IMR-90 (cell line): ENCODE results near the gene SDC1. TPM values are rescaled to one million over a fixed set of nuclear protein-coding genes. Genes with fewer than 3 reads are reported as not detected.
A peak's percentile ranks its signal among the peaks of the same experiment; 100 is the strongest.

Experiments
- ATAC-seq: fragments of 200-7000 bp; cut with Tn5 transposase; 2 replicates; pipeline ENCODE4 v1.9.1; 2020; ENCODE audit warnings: low read depth, mild to moderate bottlenecking, moderate library complexity
- BruUV-seq: library from RNA; stranded (reverse); fragments of 400-500 nt; replicated peaks from 2 replicates; lab custom pipeline; 2021; lab: Mats Ljungman, UMichigan
- CTCF ChIA-PET: fragments of 300-600 bp; formaldehyde crosslinking; extraction: SDS; loops from one replicate; lab custom pipeline; 2021; ENCODE audit warnings: antibody characterized with exemption; lab: Yijun Ruan, JAX
- POLR2A ChIA-PET: fragments of 300-600 bp; sonication (Branson Sonifier 250); formaldehyde crosslinking; loops from one replicate; lab custom pipeline; 2022; ENCODE audit warnings: antibody characterized with exemption; ENCODE audit not compliant: unreplicated experiment; lab: Charles Lee
- DNase-seq: peaks from one replicate; pipeline ENCODE4 v3.0.0; 2013
- H2AFZ ChIP-seq: replicated peaks from 2 replicates; pipeline ENCODE3; 2013; ENCODE audit warnings: low read length, mild to moderate bottlenecking; ENCODE audit not compliant: poor library complexity
- H2AK5ac ChIP-seq: 2 replicates; pipeline ENCODE4 v1.6.1; 2013; ENCODE audit warnings: low read depth, low read length, inconsistent platforms
- H2AK9ac ChIP-seq: replicated peaks from 2 replicates; pipeline ENCODE3; 2013; ENCODE audit warnings: mild to moderate bottlenecking, low read depth, low read length, moderate library complexity; ENCODE audit not compliant: poor library complexity
- H2BK120ac ChIP-seq: 2 replicates; pipeline ENCODE4 v1.6.1; 2013; ENCODE audit warnings: low read depth, low read length, inconsistent platforms
- H2BK15ac ChIP-seq: 3 replicates; pipeline ENCODE4 v1.6.1; 2013; ENCODE audit warnings: low read depth, low read length, inconsistent platforms
- H2BK20ac ChIP-seq: 2 replicates; pipeline ENCODE4 v1.6.1; 2013; ENCODE audit warnings: low read depth, mild to moderate bottlenecking, inconsistent platforms, low read length, moderate library complexity
- H2BK5ac ChIP-seq: 2 replicates; pipeline ENCODE4 v1.6.1; 2013; ENCODE audit warnings: mild to moderate bottlenecking, low read depth, low read length, inconsistent platforms; ENCODE audit not compliant: poor library complexity, severe bottlenecking
- H3K14ac ChIP-seq: replicated peaks from 2 replicates; pipeline ENCODE4 v1.6.1; 2013; ENCODE audit warnings: low read depth, low read length, inconsistent platforms
- H3K18ac ChIP-seq: 2 replicates; pipeline ENCODE4 v1.6.1; 2013; ENCODE audit warnings: low read depth, low read length, control low read depth
- H3K23ac ChIP-seq: 2 replicates; pipeline ENCODE4 v1.6.1; 2013; ENCODE audit warnings: low read depth, low read length, inconsistent platforms
- H3K27ac ChIP-seq: 2 replicates; pipeline ENCODE4 v1.5.1; 2013; ENCODE audit warnings: mild to moderate bottlenecking, control low read depth, low read length; ENCODE audit not compliant: insufficient read depth
- H3K27me3 ChIP-seq: 2 replicates; pipeline ENCODE4 v1.6.1; 2013; ENCODE audit warnings: low read length; ENCODE audit not compliant: control insufficient read depth, insufficient read depth
- H3K36me3 ChIP-seq: 2 replicates; pipeline ENCODE4 v1.6.1; 2013; ENCODE audit warnings: low read length, mixed read lengths; ENCODE audit not compliant: control insufficient read depth, insufficient read depth
- H3K4ac ChIP-seq: 2 replicates; pipeline ENCODE4 v1.6.1; 2013; ENCODE audit warnings: low read depth, low read length, inconsistent platforms
- H3K4me1 ChIP-seq: 2 replicates; pipeline ENCODE4 v1.6.1; 2013; ENCODE audit warnings: low read length, mixed read lengths; ENCODE audit not compliant: control insufficient read depth, insufficient read depth
- H3K4me2 ChIP-seq: 2 replicates; pipeline ENCODE4 v1.6.1; 2013; ENCODE audit warnings: low read depth, mild to moderate bottlenecking, control low read depth, low read length, moderate library complexity
- H3K4me3 ChIP-seq: 2 replicates; pipeline ENCODE4 v1.5.1; 2013; ENCODE audit warnings: low read depth, mild to moderate bottlenecking, control low read depth, low read length, moderate library complexity; ENCODE audit not compliant: insufficient read depth
- H3K56ac ChIP-seq: 2 replicates; pipeline ENCODE4 v1.6.1; 2013; ENCODE audit warnings: low read length, inconsistent platforms; ENCODE audit not compliant: insufficient read depth; ENCODE audit errors: extremely low read depth
- H3K79me1 ChIP-seq, 2 experiments: 2 replicates each; pipeline ENCODE4 v1.6.1; 2013; ENCODE audit warnings: low read length in 2 of 2, inconsistent platforms in 1 of 2, low read depth in 1 of 2
- H3K9ac ChIP-seq: 2 replicates; pipeline ENCODE4 v1.6.1; 2013; ENCODE audit warnings: low read depth, low read length, control low read depth
- H3K9me1 ChIP-seq: 2 replicates; pipeline ENCODE4 v1.6.1; 2013; ENCODE audit warnings: low read length, inconsistent platforms; ENCODE audit not compliant: insufficient read depth
- H3K9me3 ChIP-seq: 2 replicates; pipeline ENCODE4 v1.6.1; 2013; ENCODE audit warnings: low read length; ENCODE audit not compliant: control insufficient read depth, insufficient read depth
- H4K20me1 ChIP-seq: 2 replicates; pipeline ENCODE4 v1.6.1; 2013; ENCODE audit warnings: low read length, inconsistent platforms; ENCODE audit not compliant: insufficient read depth
- H4K5ac ChIP-seq: 2 replicates; pipeline ENCODE4 v1.6.1; 2013; ENCODE audit warnings: mild to moderate bottlenecking, low read depth, low read length, control low read depth
- H4K8ac ChIP-seq, 2 experiments: 2 replicates each; pipeline ENCODE4 v1.6.1; 2013; ENCODE audit warnings: low read depth in 2 of 2, low read length in 2 of 2, control low read depth in 1 of 2, inconsistent platforms in 1 of 2
- H4K91ac ChIP-seq: 2 replicates; pipeline ENCODE4 v1.6.1; 2013; ENCODE audit warnings: low read depth, low read length, inconsistent platforms; ENCODE audit not compliant: insufficient read depth
- CHD1 ChIP-seq: IDR thresholded peaks from 2 replicates; pipeline ENCODE4 v1.6.1; 2012; ENCODE audit warnings: low read depth, low read length, improper control_type of control experiment
- WGBS, 2 experiments: methylation state at CpG; one replicate each; pipeline versions ENCODE4 v1.1.5 to v1.1.7; 2013; ENCODE audit warnings: missing lambda C conversion rate in 2 of 2; ENCODE audit not compliant: insufficient read length in 1 of 2; ENCODE audit errors: extremely low coverage in 2 of 2; 5-methylcytosine and 5-hydroxymethylcytosine counted together
- dilution Hi-C: fragments of 300-500 bp; cut with HindIII; formaldehyde crosslinking; loops from one replicate; pipeline ENCODE4 v1.14.3; 2018; ENCODE audit warnings: low sequenced_read_pairs; ENCODE audit not compliant: unreplicated experiment
- in situ Hi-C: fragments of 300-500 bp; cut with MboI; formaldehyde crosslinking; loops from 3 replicates; pipeline ENCODE4 v1.14.3; 2019; ENCODE audit warnings: low sequenced_read_pairs, inconsistent platforms, mixed read lengths
- intact Hi-C: fragments of 100-400 bp; cut with micrococcal nuclease; formaldehyde crosslinking; loops from 2 replicates; pipeline ENCODE4 v1.10.0; 2022
- polyA plus RNA-seq, 3 experiments: library from polyadenylated mRNA; depleted of rRNA; stranded (reverse); fragments of >200 nt; gene quantifications; 2 replicates each; pipeline ENCODE4 v1.2.3, GENCODE V29; 2012; ENCODE audit warnings: low replicate concordance in 1 of 3
- total RNA-seq: library from RNA; depleted of rRNA; stranded (reverse); fragments of >200 nt; gene quantifications from 2 replicates; pipeline ENCODE4 v1.2.3, GENCODE V29; 2012

SDC1 gene
- total and polyA plus RNA-seq, 2 of the 4 experiments (the other 2 are of a cell fraction), result 22.0 to 28.3 TPM

GRCh38 chr2:20181761-20182160, 43.2 kb downstream of the SDC1 start:
- H4K20me1 ChIP-seq, result no peaks in the 10 kb centered on the region
- H3K9ac ChIP-seq, result no peak overlapping the region
- H2BK15ac ChIP-seq, result no peak overlapping the region
- H4K5ac ChIP-seq, result no peak overlapping the region
- no peak overlapping the region for H3K56ac ChIP-seq
- TF ChIP-seq CHD1, result no peak
- H2BK120ac ChIP-seq, result peak overlapping the region; percentile 52
- H2BK5ac ChIP-seq, result no peak overlapping the region
- no peak overlapping the region for H4K8ac ChIP-seq
- dilution Hi-C loops, result no loop called here
- WGBS, 2 experiments, result no CpG with 5 or more reads among the region's 7 CpGs
- H3K4me3 ChIP-seq, result no peak overlapping the region
- H3K18ac ChIP-seq, result no peak overlapping the region
- H4K91ac ChIP-seq, result no peak overlapping the region
- no peak overlapping the region for H3K23ac ChIP-seq
- H3K27ac ChIP-seq, result no peak overlapping the region
- DNase-seq (no peak), ATAC-seq (no peak)
- intact Hi-C loops, result no loop called here
- ChIA-PET CTCF (no interaction called here), POLR2A (no interaction called here)
- no TSS peak for BruUV-seq
- H3K9me3 ChIP-seq, result no peaks in the 10 kb centered on the region
- no peak overlapping the region for H3K4me2 ChIP-seq
- H3K4ac ChIP-seq, result peak overlapping the region; percentile 40; the same call in 1 of the 2 replicates
- in situ Hi-C loops, result no loop called here
- peaks cover 21% of the 10 kb centered on the region for H3K4me1 ChIP-seq
- no peaks in the 10 kb centered on the region for H3K79me1 ChIP-seq
- H2AK9ac ChIP-seq, result no peak overlapping the region
- H2BK20ac ChIP-seq, result no peak overlapping the region
- H2AK5ac ChIP-seq, result no peak overlapping the region
- no peaks in the 10 kb centered on the region for H3K27me3 ChIP-seq
- H3K9me1 ChIP-seq, result peaks cover 33% of the 10 kb centered on the region
- H3K36me3 ChIP-seq, result no peaks in the 10 kb centered on the region
- H3K14ac ChIP-seq, result 0 out of 2 replicates have a peak overlapping the region, but pooled peaks have one; percentile 15
- H2AFZ ChIP-seq, result no peak overlapping the region
